Progenitor cell of endocrine pancreas (in vitro differentiated cells): Measurements from ENCODE around the gene ZNF469. TPM values are rescaled to one million over a fixed set of nuclear protein-coding genes. Genes with fewer than 3 reads are reported as not detected.

ENCODE experiments used
- DNase-seq: peaks from one replicate; pipeline ENCODE4 v3.0.0; 2021; ENCODE audit warnings: low spot score; ENCODE audit not compliant: unreplicated experiment
- H3K27ac Mint-ChIP-seq: 2 replicates; pipeline ENCODE4 v1.8.0; 2021; ENCODE audit warnings: mild to moderate bottlenecking, moderate library complexity, mixed read lengths
- H3K27me3 Mint-ChIP-seq: 2 replicates; pipeline ENCODE4 v1.8.0; 2021; ENCODE audit warnings: mixed read lengths
- H3K36me3 Mint-ChIP-seq: 2 replicates; pipeline ENCODE4 v1.8.0; 2022; ENCODE audit warnings: mixed read lengths; ENCODE audit not compliant: insufficient read depth
- H3K4me1 Mint-ChIP-seq: 2 replicates; pipeline ENCODE4 v1.8.0; 2021; ENCODE audit warnings: low read depth, mixed read lengths
- H3K4me3 Mint-ChIP-seq: 2 replicates; pipeline ENCODE4 v1.8.0; 2021; ENCODE audit warnings: low read depth, mild to moderate bottlenecking, moderate library complexity, mixed read lengths
- H3K9me3 Mint-ChIP-seq: 2 replicates; pipeline ENCODE4 v1.8.0; 2021; ENCODE audit warnings: low read depth, mixed read lengths
- total RNA-seq: library from RNA; stranded (reverse); gene quantifications from 2 replicates; pipeline ENCODE4 v1.2.1, GENCODE V29; 2021
- TF ChIP-seq, protein P1 (sequence below): fragments of 200-600 bp; sonication (generic); IDR thresholded peaks from one replicate; pipeline ENCODE4 v1.5.0; 2021; ENCODE audit warnings: antibody characterized with exemption, mild to moderate bottlenecking; ENCODE audit not compliant: unreplicated experiment

ZNF469 gene
- total RNA-seq, 1 donor from 2014 or later = 0.05 TPM

- Mint-ChIP-seq H3K27me3 (peaks cover 9% of the 10 kb centered on the region), H3K4me1 (no peaks in the 10 kb centered on the region), H3K36me3 (no peaks in the 10 kb centered on the region), H3K27ac (no peak overlapping the region), H3K9me3 (no peaks in the 10 kb centered on the region), H3K4me3 (no peak overlapping the region)
- DNase-seq = no peak
- TF ChIP-seq, protein P1, sequence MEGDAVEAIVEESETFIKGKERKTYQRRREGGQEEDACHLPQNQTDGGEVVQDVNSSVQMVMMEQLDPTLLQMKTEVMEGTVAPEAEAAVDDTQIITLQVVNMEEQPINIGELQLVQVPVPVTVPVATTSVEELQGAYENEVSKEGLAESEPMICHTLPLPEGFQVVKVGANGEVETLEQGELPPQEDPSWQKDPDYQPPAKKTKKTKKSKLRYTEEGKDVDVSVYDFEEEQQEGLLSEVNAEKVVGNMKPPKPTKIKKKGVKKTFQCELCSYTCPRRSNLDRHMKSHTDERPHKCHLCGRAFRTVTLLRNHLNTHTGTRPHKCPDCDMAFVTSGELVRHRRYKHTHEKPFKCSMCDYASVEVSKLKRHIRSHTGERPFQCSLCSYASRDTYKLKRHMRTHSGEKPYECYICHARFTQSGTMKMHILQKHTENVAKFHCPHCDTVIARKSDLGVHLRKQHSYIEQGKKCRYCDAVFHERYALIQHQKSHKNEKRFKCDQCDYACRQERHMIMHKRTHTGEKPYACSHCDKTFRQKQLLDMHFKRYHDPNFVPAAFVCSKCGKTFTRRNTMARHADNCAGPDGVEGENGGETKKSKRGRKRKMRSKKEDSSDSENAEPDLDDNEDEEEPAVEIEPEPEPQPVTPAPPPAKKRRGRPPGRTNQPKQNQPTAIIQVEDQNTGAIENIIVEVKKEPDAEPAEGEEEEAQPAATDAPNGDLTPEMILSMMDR = no peak
Measured at GRCh38 chr16:88376835-88377726, 5.7 kb upstream of the ZNF469 start.

DNA sequence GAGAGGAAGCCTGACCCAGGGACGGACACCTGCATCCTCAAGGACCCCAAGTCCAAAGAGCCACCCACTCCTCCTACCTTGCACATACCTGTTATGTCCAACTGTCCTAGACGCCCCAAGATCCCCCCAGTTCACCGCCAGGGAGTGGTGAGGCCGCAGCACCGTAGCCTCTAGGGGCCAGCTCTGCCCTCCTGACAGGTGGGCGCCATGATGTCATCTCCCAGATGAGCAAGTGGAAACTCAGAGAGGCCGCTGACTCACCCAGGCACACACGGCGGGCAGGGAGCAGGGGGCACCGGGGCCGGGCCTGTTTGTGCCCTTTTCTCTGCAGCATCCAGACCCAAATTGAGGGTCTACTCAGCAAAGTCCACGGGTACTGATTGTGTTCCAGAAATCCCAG is 4.8 kb upstream of the ZNF469 start:
- Mint-ChIP-seq H3K27ac (no peak overlapping the region), H3K36me3 (no peaks in the 10 kb centered on the region), H3K27me3 (peaks cover 9% of the 10 kb centered on the region), H3K9me3 (no peaks in the 10 kb centered on the region), H3K4me3 (no peak overlapping the region), H3K4me1 (peaks cover 3% of the 10 kb centered on the region)
- DNase-seq = no peak
- TF ChIP-seq, protein P1 = no peak

DNA sequence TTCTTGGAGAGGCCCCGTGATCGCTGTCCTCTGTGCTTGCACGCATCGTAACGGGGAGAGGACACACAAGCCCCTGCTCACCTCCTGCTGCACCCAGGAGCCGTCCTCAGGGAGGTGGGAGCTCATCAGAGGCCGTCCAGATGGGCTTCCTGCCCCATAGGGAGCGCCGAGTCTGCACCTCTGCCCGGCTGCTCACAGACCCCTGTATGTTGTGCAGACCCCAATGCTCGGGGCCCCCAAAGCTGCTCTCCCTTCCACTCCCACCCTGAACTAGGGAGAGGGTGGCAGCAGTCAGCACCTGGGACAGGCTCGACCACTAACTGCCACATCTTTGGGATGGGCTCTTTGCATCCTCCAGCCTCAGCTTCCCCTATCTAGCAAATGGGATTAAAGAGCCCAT is 4.4 kb upstream of the ZNF469 start:
- Mint-ChIP-seq H3K9me3 (no peaks in the 10 kb centered on the region), H3K27ac (no peak overlapping the region), H3K4me3 (no peak overlapping the region), H3K27me3 (peaks cover 9% of the 10 kb centered on the region), H3K4me1 (peaks cover 3% of the 10 kb centered on the region), H3K36me3 (no peaks in the 10 kb centered on the region)
- TF ChIP-seq, protein P1 = no peak
- DNase-seq = no peak

- Mint-ChIP-seq H3K4me1 (peaks cover 3% of the 10 kb centered on the region), H3K9me3 (no peaks in the 10 kb centered on the region), H3K4me3 (no peak overlapping the region), H3K27me3 (peaks cover 12% of the 10 kb centered on the region), H3K27ac (no peak overlapping the region), H3K36me3 (no peaks in the 10 kb centered on the region)
- TF ChIP-seq, protein P1 = no peak
- DNase-seq = no peak
Measured at GRCh38 chr16:88378836-88379693, 3.7 kb upstream of the ZNF469 start.

DNA sequence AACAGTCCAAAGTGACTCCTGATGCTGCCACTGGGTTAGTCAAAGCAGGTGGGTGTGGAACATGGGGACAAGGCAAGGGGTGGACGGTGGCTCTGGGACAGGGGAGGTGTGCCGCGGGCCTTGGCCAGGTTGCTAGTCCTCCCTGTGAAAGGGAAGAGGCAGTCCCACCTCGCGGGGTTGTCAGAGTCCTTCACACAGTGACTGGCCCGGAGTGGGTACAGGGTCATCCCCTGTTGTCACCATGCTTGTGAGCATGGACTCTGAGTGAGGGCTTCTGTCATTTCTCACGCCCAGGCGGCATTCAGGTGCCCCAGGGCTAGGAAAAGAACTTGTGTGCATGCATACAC is 3.1 kb upstream of the ZNF469 start:
- TF ChIP-seq, protein P1 = no peak
- no peaks in the 10 kb centered on the region for H3K36me3 Mint-ChIP-seq
- H3K4me3 Mint-ChIP-seq = no peak overlapping the region
- H3K4me1 Mint-ChIP-seq = peaks cover 3% of the 10 kb centered on the region
- H3K9me3 Mint-ChIP-seq = no peaks in the 10 kb centered on the region
- H3K27me3 Mint-ChIP-seq = peaks cover 18% of the 10 kb centered on the region
- DNase-seq = no peak
- H3K27ac Mint-ChIP-seq = no peak overlapping the region
